K562 (cell line): ENCODE measurements around the gene AK5. TPM values are rescaled to one million over a fixed set of nuclear protein-coding genes. Genes with fewer than 3 reads are reported as not detected.

Source experiments
- ATAC-seq: fragments of 200-7000 bp; cut with Tn5 transposase; 3 replicates; pipeline ENCODE4 v1.9.1; 2020; ENCODE audit warnings: moderate library complexity
- BruUV-seq: library from RNA; stranded (reverse); fragments of 400-500 nt; replicated peaks from 2 replicates; lab custom pipeline; 2021; lab: Mats Ljungman, UMichigan
- CTCF ChIA-PET: fragments of 300-600 bp; formaldehyde crosslinking; extraction: SDS; loops from one replicate; lab custom pipeline; 2021; ENCODE audit warnings: low intra/inter-chr PET ratio; lab: Yijun Ruan, JAX
- POLR2A ChIA-PET: fragments of 300-600, 350-650 bp; sonication (Branson Sonifier 250); formaldehyde crosslinking; extraction: SDS; loops from one replicate; lab custom pipeline; 2021; ENCODE audit warnings: antibody characterized with exemption, inconsistent platforms; lab: Yijun Ruan, JAX
- DNase-seq, 4 experiments: peaks; one replicate each; pipeline versions ENCODE4 v3.0.0 to v3.0.0-alpha.2; 2011 to 2018; ENCODE audit warnings: low spot score in 3 of 4, mixed read lengths in 3 of 4; ENCODE audit errors: extremely low read depth in 1 of 4
- FAIRE-seq: peaks from 2 replicates; lab custom pipeline; 2011; peaks lifted over from hg19 to GRCh38; lab: Jason Lieb, UNC
- H2AFZ ChIP-seq: 2 replicates; pipeline ENCODE4 v1.6.0; 2011; ENCODE audit warnings: low read depth, low read length, control low read depth, inconsistent platforms
- H3K27ac ChIP-seq: fragments of 200-600 bp; 3 replicates; pipeline ENCODE4 v1.8.0; 2011; ENCODE audit warnings: low read depth, mild to moderate bottlenecking, control low read depth, inconsistent platforms, low read length, moderate library complexity, mixed read lengths; ENCODE audit errors: extremely low read depth
- H3K27me3 ChIP-seq, 2 experiments: fragments of 300-600 bp in 1 of 2; 2 replicates in 1 of 2; 3 replicates in 1 of 2; pipeline versions ENCODE4 v1.6.0 to v1.8.0; 2011; ENCODE audit warnings: inconsistent platforms in 2 of 2, low read length in 2 of 2, mild to moderate bottlenecking in 1 of 2, mixed read lengths in 1 of 2, moderate library complexity in 1 of 2; ENCODE audit not compliant: control insufficient read depth in 2 of 2, insufficient read depth in 2 of 2
- H3K36me3 ChIP-seq: fragments of 300-600 bp; 3 replicates; pipeline ENCODE4 v1.8.0; 2011; ENCODE audit warnings: mild to moderate bottlenecking, low read length, inconsistent platforms; ENCODE audit not compliant: control insufficient read depth, insufficient read depth
- H3K4me1 ChIP-seq, 2 experiments: fragments of 200-600 bp in 1 of 2; replicated peaks in 1 of 2; 2 replicates in 1 of 2; 3 replicates in 1 of 2; pipeline versions ENCODE4 v1.5.1 to v1.8.0; 2011; ENCODE audit warnings: inconsistent platforms in 2 of 2, low read length in 2 of 2, mild to moderate bottlenecking in 1 of 2, mixed read lengths in 1 of 2, moderate library complexity in 1 of 2; ENCODE audit not compliant: control insufficient read depth in 2 of 2, insufficient read depth in 2 of 2
- H3K4me2 ChIP-seq: 2 replicates; pipeline ENCODE4 v1.6.1; 2011; ENCODE audit warnings: low read length, control low read depth, inconsistent platforms, mixed read lengths; ENCODE audit not compliant: insufficient read depth
- H3K4me3 ChIP-seq: fragments of 200-600 bp; sonication (generic), shearing (Covaris generic); 2 replicates; pipeline ENCODE4 v1.5.1; 2016; ENCODE audit warnings: control low read depth, inconsistent platforms
- H3K79me2 ChIP-seq: fragments of 200-600 bp; 3 replicates; pipeline ENCODE4 v1.8.0; 2011; ENCODE audit warnings: low read length, inconsistent platforms; ENCODE audit not compliant: control insufficient read depth, insufficient read depth
- H3K9ac ChIP-seq, 2 experiments: 2 replicates each; pipeline versions ENCODE4 v1.6.0 to v1.6.1; 2011; ENCODE audit warnings: low read depth in 2 of 2, low read length in 2 of 2, control low read depth in 1 of 2, inconsistent platforms in 1 of 2, mild to moderate bottlenecking in 1 of 2, mixed read lengths in 1 of 2; ENCODE audit not compliant: insufficient read depth in 1 of 2
- H3K9me1 ChIP-seq: one replicate; pipeline ENCODE4 v1.6.0; 2011; ENCODE audit warnings: inconsistent platforms, mild to moderate bottlenecking, low read length, moderate library complexity; ENCODE audit not compliant: control insufficient read depth, insufficient read depth
- H3K9me3 ChIP-seq: replicated peaks from 2 replicates; pipeline ENCODE4 v1.5.1; 2011; ENCODE audit warnings: low read depth, low read length, inconsistent platforms; ENCODE audit not compliant: control insufficient read depth, insufficient read depth
- H4K20me1 ChIP-seq: replicated peaks from 2 replicates; pipeline ENCODE4 v1.6.1; 2011; ENCODE audit warnings: low read length, inconsistent platforms, mixed read lengths; ENCODE audit not compliant: control insufficient read depth, insufficient read depth
- ATF7 ChIP-seq: fragments of 450-650 bp; IDR thresholded peaks from 2 replicates; pipeline ENCODE4 v1.7.1; 2014; ENCODE audit warnings: mild to moderate bottlenecking, moderate library complexity
- POLR2G ChIP-seq: fragments of 200-400 bp; formaldehyde crosslinking; IDR thresholded peaks from 2 replicates; pipeline ENCODE4 v1.6.1; 2017; ENCODE audit warnings: low read depth, mild to moderate bottlenecking, antibody characterized with exemption, low read length, moderate library complexity
- PURB ChIP-seq: sonication (generic); formaldehyde crosslinking; IDR thresholded peaks from 2 replicates; pipeline ENCODE4 v1.9.0; 2021; ENCODE audit warnings: low read depth, mild to moderate bottlenecking, missing genetic modification reagents
- XRCC3 ChIP-seq: fragments of 450-650 bp; IDR thresholded peaks from 2 replicates; pipeline ENCODE4 v1.6.1; 2017; ENCODE audit warnings: mild to moderate bottlenecking, moderate library complexity
- ZBTB9 ChIP-seq: fragments of 450-650 bp; formaldehyde crosslinking; IDR thresholded peaks from 2 replicates; pipeline ENCODE4 v1.4.0; 2020; ENCODE audit warnings: mild to moderate bottlenecking, moderate library complexity
- ZNF124 ChIP-seq: sonication (generic); formaldehyde crosslinking; IDR thresholded peaks from 2 replicates; pipeline ENCODE4 v1.8.1; 2022; ENCODE audit warnings: missing genetic modification reagents
- ZNF253 ChIP-seq: fragments of 250-450 bp; sonication (Bioruptor Pico); conservative IDR thresholded peaks from 2 replicates; pipeline ENCODE4 v1.6.1; 2021; ENCODE audit warnings: mild to moderate bottlenecking
- WGBS: fragments of 100-300 bp; shearing (Covaris generic); methylation state at CpG from one replicate; pipeline ENCODE4 v1.1.6; 2016; ENCODE audit warnings: low coverage, mixed read lengths; ENCODE audit not compliant: insufficient coverage; ENCODE audit errors: missing lambda C conversion rate; 5-methylcytosine and 5-hydroxymethylcytosine counted together
- in situ Hi-C: fragments of 300-500 bp; cut with MboI; formaldehyde crosslinking; loops from 4 replicates; pipeline ENCODE4 v1.15.0; 2018; ENCODE audit warnings: inconsistent platforms, mixed read lengths
- intact Hi-C: fragments of 100-400 bp; cut with micrococcal nuclease; formaldehyde crosslinking; loops from 2 replicates; pipeline ENCODE4 v1.14.2; 2022
- polyA plus RNA-seq, 8 experiments: library from polyadenylated mRNA; depleted of rRNA in 4 of 8; stranded (reverse) in 5 of 8; unstranded in 3 of 8; fragments of >200 nt; fragmentation: Nextera tagmentation in 2 of 8; fragmentation: Illumina TruSeq in 1 of 8; extraction: Ambion mirVana in 2 of 8; extraction: Trizol in 1 of 8; gene quantifications; 2 replicates each; pipeline versions ENCODE4 v1.2.1 to v1.2.3, GENCODE V29; 2011 to 2014; ENCODE audit warnings: inconsistent platforms in 1 of 8, missing spikeins in 1 of 8
- total RNA-seq, 7 experiments: library from RNA; depleted of rRNA in 6 of 7; stranded (reverse); fragments of >200 nt in 6 of 7; fragmentation: Illumina TruSeq in 2 of 7; extraction: Trizol in 2 of 7; gene quantifications; 2 replicates each; pipeline versions ENCODE4 v1.2.1 to v1.2.3, GENCODE V29; 2011 to 2021; ENCODE audit warnings: low replicate concordance in 1 of 7

AK5 gene
- total and polyA plus RNA-seq, 9 of the 15 experiments (the other 6 are each of a cell fraction or from before 2014, with no cell fraction given), result 0.06 TPM; not detected in 8

GRCh38 chr1:77360256-77360655 lies 78.4 kb downstream of the AK5 start:
- H3K9me3 ChIP-seq, result no peaks in the 10 kb centered on the region
- CTCF ChIA-PET, result no interaction called here
- in situ Hi-C loops (no loop called here), intact Hi-C loops (no loop called here)
- no peak for TF ChIP-seq POLR2G
- FAIRE-seq (no peak), DNase-seq (no peak), ATAC-seq (no peak)
- H4K20me1 ChIP-seq, result no peaks in the 10 kb centered on the region
- no peak overlapping the region for H3K27ac ChIP-seq
- no peak overlapping the region for H2AFZ ChIP-seq
- POLR2A ChIA-PET, result interaction anchor here (0.7 kb wide), 1 partner anchor 1931 kb away, joined by 3 read pairs; no protein-coding TSS in a partner anchor
- H3K9ac ChIP-seq, result no peak overlapping the region
- H3K4me3 ChIP-seq, result no peak overlapping the region
- no peaks in the 10 kb centered on the region for H3K36me3 ChIP-seq
- no peaks in the 10 kb centered on the region for H3K9me1 ChIP-seq
- no peak overlapping the region for H3K4me2 ChIP-seq
- BruUV-seq, result no TSS peak
- H3K27me3 ChIP-seq, result no peaks in the 10 kb centered on the region
- H3K4me1 ChIP-seq, result no peaks in the 10 kb centered on the region
- H3K79me2 ChIP-seq, result no peaks in the 10 kb centered on the region

- no peak for DNase-seq
- POLR2A ChIA-PET, result no interaction called here
- 28% methylated on average over 7 of the region's 7 CpGs for WGBS
Measured at GRCh38 chr1:77361621-77362020, 79.8 kb downstream of the AK5 start.

More at GRCh38 chr1:77361621-77362020, 79.8 kb downstream of the AK5 start:
- no TSS peak for BruUV-seq
- H4K20me1 ChIP-seq, result no peaks in the 10 kb centered on the region
- H3K36me3 ChIP-seq, result no peaks in the 10 kb centered on the region
- no peak for ATAC-seq
- H3K79me2 ChIP-seq, result no peaks in the 10 kb centered on the region
- no peaks in the 10 kb centered on the region for H3K4me1 ChIP-seq
- H3K9ac ChIP-seq, result no peak overlapping the region
- CTCF ChIA-PET, result no interaction called here
- in situ Hi-C loops (no loop called here), intact Hi-C loops (no loop called here)
- no peak overlapping the region for H3K4me2 ChIP-seq
- H3K4me3 ChIP-seq, result no peak overlapping the region
- no peaks in the 10 kb centered on the region for H3K27me3 ChIP-seq
- no peak overlapping the region for H2AFZ ChIP-seq
- H3K9me3 ChIP-seq, result no peaks in the 10 kb centered on the region
- no peak overlapping the region for H3K27ac ChIP-seq
- H3K9me1 ChIP-seq, result no peaks in the 10 kb centered on the region
- no peak for FAIRE-seq
- no peak for TF ChIP-seq ATF7
- TF ChIP-seq XRCC3, result no peak
- TF ChIP-seq PURB (CRISPR knock-in tag), result no peak
- no peak for TF ChIP-seq ZNF253
- no peak for TF ChIP-seq ZBTB9 (CRISPR knock-in tag)
- TF ChIP-seq ZNF124 (CRISPR knock-in tag), result no peak
